CD4-positive, alpha-beta T cell treated with Interleukin-21 for 1 hour (primary cell): ENCODE data around the gene LRMDA.

Source experiments
- DNase-seq: peaks from one replicate; pipeline ENCODE4 v3.0.0-alpha.2; 2020

The LRMDA gene

DNA sequence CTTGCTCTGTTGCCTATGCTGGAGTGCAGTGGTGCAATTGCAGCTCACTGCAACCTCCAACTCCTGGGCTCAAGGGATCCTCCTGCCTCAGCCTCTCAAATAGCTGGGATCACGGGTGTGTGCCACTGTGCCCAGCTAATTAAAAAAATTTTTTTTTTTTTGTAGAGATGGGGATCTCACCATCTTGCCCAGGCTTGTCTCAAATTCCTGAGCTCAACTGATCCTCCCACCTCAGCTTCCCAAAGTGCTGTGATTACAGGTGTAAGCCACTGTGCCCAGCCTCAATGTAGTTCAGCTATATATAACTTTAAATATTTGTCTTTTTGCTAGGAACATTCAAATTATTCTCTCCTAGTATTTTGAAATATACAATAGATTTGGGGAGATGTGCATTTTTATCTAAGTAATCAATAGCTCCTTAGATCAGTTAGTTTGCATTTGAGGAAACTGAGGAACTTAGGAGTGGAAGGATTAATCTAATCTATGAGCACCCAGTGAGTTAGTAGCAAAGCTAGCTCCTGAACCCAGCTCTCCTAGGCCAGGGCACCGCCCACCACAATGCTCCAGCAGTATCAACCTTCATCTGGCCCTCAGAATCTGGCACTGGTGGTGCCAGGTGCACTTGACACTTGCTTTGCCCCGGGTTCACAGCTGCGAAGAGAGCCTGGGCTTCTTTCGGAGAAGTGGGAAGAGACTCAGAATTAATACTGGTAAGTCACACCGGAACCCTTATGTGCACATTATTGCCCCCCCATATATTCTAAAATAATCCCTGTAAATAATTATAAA is 5.9 kb upstream of the LRMDA start:
- DNase-seq: no peak

DNA sequence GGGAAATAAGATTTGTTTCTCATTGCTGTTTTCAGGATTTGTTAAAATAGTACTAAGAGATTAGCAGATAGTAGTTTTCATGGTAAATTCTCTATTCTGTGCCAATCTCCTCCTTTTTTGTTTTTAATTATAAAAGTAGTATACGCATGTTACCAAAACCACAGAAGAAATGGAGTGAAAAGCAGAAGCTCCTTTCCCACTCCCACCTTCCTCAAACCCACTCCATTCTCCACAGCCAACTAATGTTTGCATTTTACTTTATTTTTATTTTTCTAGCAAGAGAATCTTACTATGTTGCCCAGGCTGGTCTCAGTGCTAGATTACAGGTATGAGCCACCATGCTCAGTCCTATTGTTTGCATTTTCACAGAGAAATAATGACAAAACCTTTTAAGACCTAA is 4.5 kb upstream of the LRMDA start:
- no peak for DNase-seq

DNA sequence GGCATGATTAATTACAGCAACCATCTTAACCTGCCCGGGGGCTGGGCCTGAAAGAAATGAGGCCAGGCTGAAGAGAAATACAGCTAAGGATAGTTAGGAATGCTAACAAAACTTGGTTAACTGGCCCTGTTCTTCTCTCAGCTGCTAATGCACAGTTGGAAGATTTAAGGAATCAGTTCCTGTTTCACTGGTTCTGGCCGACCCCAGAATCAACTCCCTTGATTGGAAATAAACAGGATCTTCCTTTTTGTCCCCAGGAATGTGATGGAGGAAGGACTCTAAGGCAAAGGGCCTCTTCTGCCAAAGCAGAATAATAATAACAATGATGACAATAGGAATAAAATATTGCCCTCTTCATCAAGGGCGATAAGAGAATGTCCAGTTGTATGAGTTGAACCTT is 3.5 kb upstream of the LRMDA start:
- no peak for DNase-seq

DNA sequence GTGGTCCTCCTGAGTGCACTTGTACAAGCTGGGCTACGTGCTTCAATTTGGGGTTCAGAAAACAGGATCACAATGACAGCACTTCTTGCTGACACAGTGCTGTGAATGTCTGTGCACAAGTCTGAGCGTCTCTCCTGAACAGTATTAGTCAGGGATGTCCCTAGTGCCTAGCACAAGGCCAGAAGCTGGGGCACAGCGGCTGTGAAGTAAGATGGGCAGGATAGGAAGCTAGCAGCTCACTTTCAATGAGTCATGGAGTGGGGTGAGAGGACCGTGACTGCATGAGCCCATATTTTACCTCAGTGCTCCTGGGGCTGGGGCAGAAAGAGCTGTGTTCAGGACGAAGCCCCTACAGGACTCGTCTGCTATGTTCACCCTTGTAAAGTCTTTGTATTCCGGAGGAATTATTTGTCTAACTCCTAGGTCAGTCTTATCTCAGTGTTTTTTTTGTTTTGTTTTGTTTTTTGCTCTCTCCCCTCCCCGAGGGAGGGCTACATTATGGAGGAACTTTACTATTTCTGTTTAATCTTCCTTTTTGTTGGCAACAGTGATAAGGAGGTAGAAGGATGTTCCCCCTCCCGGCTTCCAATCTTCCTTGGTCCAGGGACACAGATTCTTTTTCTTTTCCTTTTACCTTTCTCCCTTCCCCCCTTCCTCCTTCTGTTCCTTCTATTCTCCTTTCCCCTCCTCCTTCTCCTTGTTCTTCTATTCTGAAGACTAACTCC is 2.8 kb upstream of the LRMDA start:
- DNase-seq: no peak

DNA sequence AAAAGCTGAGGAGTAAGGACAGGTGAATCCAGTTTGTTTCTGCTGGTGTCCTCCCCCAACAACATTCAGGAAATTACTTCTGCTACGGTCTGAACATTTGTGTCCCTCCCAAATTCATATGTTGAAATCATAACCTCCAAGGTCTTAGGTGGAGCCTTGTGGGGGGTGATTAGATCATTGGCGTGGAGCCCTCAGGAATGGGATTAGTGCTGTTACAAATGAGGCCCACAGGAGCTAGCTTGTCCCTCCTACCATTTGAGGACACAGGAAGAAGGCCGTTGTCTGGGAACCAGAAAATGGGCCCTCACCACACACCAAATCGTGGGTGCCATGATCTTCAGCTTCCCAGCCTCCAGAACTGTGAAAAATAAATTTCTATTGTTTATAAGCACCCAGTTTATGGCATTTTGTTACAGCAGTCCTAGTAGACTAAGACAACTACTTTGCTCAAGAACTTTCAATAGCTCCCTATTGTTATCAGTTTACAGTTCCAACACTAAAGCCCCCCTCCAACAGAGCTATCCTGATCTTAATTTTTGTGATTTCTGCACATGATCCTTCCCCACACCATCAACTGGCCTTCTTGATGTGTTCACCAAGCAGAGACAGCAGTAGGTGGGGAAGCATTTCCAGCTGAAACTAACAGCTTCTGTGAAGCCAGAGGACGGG is 2.1 kb upstream of the LRMDA start:
- DNase-seq: no peak

DNA sequence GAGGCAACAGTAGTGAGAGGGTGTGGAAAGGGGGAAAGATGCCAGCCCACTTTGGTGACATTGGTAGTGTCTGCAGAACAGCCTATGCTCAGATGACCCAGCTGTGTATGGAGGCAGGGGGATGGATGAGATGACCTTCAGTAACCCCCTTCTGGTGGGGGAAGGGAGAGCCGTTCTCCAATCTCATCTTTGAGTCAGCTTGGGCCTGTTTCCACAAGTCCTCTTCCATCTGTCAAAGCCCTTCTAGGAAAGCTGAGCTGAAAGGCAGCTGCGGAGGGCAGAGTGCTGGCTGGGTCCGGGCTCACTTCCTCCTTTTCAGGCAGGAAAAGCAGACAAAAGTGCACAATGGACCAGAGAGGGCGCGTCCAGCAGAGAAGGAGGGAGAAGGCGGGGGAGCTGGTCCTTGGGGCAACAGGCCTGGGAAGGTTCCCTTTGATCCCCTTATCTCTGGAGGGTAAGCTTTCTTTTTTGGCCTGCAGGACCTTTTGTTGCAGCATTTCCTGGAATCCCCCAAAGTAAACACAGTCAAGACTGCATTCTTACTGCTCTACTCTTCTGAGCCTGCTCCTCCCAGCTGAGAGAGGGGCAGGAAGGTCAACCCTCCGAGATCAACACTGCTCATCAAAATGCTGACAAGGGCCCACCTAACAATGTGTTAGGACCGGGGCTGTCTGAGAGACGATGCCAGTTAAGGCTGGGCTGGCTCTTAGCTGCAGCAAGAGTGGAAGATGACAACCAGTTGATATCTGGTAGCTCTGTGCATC is 1.2 kb upstream of the LRMDA start:
- DNase-seq: no peak

DNA sequence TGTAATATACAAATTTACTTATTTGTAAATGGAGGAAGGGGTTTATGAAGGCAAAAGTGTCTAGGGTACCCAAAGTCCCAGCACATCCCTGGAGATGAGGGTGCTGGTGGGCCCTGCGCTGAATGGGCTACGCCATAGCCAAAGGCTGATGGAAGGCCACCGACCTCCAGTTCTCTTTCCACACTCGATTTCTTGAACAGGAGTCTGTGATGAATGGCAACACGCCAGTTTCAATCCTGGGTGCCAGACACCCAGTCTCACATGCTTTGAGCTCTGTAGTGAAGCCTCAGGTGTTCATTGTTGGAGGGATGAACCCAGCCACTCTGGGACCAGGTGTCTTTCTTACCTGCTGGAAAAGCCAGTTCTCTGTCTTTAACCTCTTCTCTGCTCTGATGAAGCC is 752 bp downstream of the LRMDA start:
- DNase-seq: no peak

DNA sequence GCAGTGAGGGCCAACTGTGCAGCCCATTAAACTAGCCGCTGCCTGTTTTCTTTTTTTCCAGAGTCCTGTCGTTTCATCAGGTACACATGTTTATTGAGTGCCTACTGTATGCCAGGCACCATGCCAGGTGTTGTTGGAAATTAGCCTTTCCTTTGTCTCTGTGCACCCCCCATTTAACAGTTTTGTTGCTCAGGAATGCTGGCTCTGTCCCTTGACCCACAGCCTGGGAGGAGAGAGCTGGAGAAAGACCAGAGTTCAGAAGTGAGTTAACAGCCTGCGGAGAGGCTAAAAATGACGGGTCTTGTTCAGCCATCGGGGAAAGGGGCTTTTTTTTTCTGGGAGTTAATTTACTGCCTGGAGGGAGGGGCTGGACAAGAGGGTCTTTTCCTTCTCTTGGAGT is 1.3 kb downstream of the LRMDA start:
- no peak for DNase-seq

DNA sequence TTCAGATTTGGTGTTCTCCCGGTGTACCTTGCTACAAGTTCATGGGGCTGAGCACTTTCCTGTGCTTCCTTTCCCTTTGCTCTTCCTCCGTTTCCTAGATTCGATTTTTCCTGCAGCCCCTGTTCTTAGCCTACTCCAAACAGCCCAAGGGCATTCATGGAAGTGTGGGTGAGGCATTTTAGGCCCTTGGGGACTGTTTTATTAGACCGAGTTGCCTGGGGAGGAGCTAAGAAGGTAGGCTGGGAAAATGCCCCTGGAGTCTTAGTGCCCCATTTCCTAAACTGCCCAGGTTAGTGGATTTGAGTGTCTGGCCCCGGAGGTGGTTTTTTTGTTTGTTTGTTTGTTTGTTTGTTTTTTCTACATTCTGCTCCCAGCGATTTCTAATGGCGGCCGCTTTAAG is 1.8 kb downstream of the LRMDA start:
- DNase-seq: no peak

DNA sequence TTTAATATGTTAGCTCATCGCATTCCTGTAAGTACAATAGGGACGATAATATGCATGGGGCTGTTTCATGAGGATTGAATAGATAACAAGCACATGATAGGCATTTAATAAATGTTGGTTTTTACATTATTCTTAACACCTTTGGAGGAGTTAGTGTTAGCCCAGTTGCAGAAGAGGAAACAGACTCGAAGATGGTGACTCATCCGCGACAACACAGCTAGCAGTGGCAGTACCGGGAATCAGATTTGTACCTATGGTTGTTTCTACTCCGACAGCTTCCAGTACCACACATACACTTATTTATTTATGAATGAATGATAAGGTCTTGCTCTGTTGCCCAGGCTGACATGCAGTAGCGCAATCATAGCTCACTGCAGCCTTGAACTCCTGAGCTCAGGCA is 2.9 kb downstream of the LRMDA start:
- DNase-seq: no peak

DNA sequence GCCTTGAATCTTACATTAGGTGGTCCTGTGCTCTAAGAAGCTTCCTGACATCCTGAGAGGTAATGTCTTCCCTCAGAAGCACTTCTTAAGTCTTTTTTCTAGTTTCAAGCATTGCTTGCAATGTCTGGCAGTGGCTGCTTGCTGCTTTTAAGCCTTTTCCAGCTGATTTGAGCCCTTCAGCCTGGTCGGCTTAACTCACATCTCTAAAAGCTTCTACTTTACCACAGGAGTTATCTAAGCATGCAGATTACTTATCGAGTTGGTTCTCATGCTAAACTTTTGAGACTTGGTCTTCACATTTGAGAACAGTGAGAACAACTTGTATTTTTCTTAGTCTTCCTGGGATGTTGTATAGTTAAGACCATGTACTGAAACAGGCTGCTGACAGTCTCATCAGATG is 3.9 kb downstream of the LRMDA start:
- DNase-seq: no peak

DNA sequence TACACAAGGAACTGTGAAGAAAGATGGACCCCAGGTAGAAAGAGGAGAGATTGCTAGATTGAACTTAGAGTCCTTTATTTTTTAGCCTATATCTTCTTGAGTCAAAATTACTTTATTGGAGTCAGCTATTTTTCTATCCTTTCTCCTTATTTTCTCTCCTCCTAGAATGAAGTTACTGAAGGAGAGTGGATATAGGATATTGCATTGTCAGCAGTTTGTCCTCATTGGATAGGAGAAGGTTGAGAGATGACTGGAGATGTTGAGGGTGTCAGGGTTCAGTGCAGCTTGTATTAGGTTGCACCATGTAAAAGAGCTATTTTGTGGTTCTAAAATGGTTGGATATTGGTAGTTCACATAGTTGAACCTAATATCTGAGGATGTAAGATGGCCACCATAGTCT is 5.5 kb downstream of the LRMDA start:
- DNase-seq: no peak

DNA sequence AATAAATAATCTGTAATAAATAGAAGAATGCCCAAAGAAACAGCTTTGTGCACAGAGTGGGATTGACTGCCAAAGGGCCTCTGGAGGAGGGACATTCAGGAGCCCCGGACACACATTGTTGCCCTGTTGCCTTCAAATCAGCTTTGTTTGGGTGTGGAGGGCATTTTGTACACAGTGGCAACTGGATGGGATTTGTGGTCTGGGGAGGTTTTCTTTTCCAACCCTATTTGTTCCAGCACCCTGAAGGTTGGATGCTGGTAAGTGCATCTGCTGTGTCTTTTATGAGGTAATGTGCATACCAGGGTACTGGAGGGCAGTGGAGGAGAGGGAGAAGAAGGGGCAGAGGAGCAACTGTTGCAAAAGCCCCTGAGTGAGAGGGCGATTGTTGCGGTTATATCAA is 6.3 kb downstream of the LRMDA start:
- DNase-seq: no peak

DNA sequence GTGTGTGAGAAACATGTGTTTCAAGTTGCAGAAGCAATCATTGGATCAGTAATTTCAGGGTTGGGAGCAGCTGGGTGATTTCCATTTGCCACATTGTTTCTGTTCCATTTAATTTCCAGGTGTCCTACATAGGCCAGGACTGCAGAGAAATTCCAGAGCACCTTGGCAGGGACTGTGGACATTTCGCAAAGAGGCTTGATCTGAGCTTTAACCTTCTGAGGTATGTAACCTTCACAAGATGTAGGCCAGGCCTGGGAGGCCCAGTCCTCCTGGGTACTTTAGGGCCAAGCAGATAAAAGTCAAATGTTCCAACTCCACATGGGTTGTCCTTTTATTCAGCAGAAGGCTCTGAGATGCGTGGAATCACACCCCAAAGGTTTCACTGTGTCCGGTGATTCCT is 6.9 kb downstream of the LRMDA start:
- DNase-seq: no peak

DNA sequence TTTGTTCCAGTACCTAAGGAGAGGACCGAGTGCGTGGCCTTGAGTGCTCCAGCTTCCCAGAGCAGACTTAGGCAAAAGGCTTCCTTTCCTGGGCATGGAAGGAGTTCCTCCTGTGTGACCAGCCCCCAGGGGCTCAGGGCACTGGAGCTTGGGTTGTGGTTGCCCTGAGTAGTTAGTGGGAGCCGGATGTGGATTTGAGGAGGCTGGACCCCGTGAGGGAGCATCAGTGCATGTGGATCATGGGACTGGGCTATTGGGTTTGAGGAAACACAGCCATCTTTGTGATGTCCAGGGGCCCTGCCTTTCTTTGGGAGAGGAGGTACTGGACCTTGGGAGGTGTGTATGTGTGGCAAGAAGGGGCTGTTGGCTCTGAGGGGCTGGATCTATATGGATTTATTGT is 8.4 kb downstream of the LRMDA start:
- no peak for DNase-seq

DNA sequence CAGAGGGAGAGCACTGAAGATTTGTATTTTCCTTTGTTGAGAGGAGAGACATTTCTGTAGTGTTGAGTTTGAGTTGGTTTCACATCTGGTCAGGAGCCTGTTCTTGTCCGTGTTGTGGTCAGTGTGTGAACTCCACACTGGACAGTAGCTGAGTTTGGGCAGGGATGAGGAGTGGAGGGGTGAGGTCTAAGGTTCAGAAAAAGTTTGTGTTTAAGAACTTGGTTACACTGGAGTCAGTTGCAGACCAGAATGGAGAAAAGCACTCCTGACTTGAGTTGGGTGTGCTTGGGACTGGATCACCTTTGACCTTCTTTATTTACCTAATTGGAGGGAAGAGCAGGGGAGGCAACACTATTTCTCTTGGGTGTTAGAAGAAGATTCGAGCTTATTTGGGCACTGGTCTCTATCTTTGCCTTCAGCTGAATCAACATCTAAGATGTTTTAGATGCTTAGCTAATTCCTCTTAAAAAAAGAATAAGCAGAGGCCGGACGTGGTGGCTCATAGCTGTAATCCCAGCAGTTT is 8.9 kb downstream of the LRMDA start:
- DNase-seq: no peak

DNA sequence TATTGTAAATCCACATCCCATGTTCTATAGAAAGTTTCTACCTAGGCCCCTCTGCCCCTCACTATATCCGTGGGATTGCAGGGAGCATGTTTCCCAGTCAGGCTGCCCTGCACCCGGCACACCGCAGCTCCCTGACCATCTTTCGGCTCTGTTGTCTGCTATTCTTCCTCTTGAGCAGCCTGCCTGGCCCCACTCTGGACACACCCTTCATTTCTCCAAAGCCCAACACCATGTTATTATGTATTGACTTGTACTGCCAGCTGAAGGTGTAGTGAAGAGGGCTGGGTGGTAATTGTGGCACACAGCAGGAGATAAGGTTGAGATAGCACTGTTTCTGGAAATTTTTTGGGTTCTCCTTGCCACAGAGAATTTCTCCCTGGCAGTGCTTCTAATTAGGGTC is 9.8 kb downstream of the LRMDA start:
- DNase-seq: no peak

DNA sequence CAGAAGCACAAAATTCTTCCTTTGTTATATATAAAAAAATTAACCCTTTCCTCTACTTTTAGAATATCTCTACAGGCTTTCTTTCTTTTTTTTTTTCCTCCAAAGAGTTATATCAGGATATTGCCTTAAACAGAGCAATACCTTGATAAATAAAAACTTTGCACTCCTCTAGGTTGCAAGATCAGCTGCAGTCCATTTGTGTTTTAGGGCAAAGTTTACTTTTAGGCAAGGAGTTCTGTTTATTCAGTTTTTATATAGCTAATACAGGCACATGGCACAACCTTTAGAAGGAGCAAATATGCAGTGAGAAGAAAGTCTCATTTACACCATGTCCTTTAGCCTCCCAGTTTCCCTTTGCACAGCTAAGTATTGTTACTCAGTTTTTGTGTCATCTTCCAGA is 10.3 kb downstream of the LRMDA start:
- no peak for DNase-seq

DNA sequence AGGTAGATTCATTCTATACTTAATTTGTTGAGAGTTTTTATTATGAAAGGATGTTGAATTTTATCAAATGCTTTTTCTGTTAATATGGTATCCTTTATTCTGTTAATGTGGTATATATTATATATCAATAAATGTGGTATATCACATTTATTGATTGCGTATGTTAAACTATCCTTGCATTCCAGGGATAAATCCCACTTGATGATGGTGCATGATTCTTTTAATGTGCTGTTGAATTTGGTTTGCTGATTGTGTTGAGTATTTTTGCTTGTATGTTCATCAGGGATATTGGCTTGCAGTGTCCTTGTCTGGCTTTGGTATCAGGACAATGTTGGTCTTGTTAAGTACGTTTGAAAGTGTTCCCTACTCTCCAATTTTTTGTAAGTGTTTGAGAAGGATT is 11.9 kb downstream of the LRMDA start:
- DNase-seq: no peak

DNA sequence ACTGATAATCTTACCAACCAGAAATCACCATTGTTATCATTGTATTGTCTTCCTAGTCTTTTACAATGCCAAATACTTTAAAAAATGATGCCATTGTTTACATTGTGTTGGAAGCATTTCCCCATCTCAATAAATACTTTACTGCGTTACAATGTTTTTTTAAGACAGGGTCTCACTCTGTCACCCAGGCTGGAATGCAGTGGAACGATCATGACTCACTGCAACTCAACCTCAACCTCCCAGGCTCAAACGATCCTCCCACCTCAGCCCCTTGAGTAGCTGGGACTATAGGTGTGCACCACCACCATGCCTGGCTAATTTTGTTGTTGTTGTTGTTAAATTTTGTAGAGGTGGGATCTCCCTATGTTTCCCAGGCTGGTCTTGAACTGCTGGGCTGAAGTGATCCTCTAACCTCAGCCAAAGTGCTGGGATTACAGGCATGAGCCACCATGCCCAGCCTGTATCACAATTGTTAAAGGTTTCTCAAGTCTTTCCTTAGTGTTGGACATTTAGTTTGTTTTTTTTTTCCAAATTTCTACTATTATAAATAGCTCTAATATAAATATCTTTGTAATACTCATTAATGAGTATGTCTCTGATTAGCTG is 13.5 kb downstream of the LRMDA start:
- no peak for DNase-seq

DNA sequence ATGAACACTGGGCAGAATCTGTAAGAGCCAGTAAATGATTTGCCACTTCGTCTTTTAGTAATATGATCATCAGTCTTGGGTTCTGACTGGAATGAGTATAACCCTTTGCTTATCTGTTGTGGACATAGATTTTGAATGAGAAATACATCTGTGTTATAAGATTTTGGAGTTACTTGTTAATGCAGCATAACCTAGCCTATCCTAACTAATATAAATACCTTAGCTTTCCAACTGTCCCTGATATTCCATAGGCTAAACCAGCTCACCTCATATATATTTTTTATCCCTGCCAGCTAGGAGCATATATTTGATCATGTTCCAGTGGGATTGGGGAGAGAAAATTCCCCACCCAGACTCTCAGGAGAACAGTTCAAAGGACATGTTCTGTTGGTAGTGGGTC is 15.1 kb downstream of the LRMDA start:
- no peak for DNase-seq

DNA sequence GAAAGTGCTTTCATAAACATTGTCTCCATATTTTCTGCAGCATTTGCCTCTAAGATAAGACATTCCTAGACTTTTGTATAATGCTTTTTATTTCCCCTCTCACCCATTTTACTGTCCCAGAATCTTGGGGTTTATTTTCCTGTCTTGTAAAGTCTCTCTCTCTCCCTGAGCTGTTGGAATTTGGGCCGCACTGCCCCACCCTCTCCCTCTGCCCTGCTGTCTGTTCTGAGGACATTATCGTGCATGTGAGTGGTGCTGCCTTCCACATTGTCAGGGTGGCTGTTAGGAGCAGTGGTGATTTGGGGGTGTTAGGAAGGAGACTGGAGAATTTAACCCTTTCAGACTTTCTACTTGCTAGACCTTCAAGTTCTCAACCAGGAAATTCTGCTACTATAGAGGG is 16.7 kb downstream of the LRMDA start:
- no peak for DNase-seq
